Liver (tissue), 9 donors: ENCODE data around the gene FCRL1. TPM values are rescaled to one million over a fixed set of nuclear protein-coding genes. Genes with fewer than 3 reads are reported as not detected.

Experiments used
- DNase-seq: peaks from one replicate; pipeline ENCODE4 v3.0.0-alpha.2; 2017; ENCODE audit warnings: low spot score
- H3K27ac ChIP-seq, 2 donors: one replicate each; pipeline ENCODE4 v1.7.0; 2013; ENCODE audit warnings: inconsistent platforms in 2 of 2, low read length in 2 of 2, control low read depth in 1 of 2, low read depth in 1 of 2, mild to moderate bottlenecking in 1 of 2
- H3K27me3 ChIP-seq, 4 donors: one replicate each; pipeline versions ENCODE4 v1.6.1 to v1.7.0; 2013; ENCODE audit warnings: low read length in 3 of 4, inconsistent platforms in 1 of 4, mild to moderate bottlenecking in 1 of 4, moderate library complexity in 1 of 4; ENCODE audit not compliant: control insufficient read depth in 4 of 4, insufficient read depth in 4 of 4
- H3K36me3 ChIP-seq, 4 donors: one replicate each; pipeline versions ENCODE4 v1.6.1 to v1.7.0; 2013; ENCODE audit warnings: low read length in 3 of 4, mild to moderate bottlenecking in 3 of 4, low read depth in 1 of 4, moderate library complexity in 1 of 4; ENCODE audit not compliant: control insufficient read depth in 4 of 4, insufficient read depth in 3 of 4
- H3K4me1 ChIP-seq, 4 donors: one replicate each; pipeline versions ENCODE4 v1.6.1 to v1.7.0; 2013; ENCODE audit warnings: low read length in 3 of 4, mild to moderate bottlenecking in 3 of 4, moderate library complexity in 1 of 4; ENCODE audit not compliant: control insufficient read depth in 4 of 4, insufficient read depth in 4 of 4
- H3K4me3 ChIP-seq, 3 donors: one replicate each; pipeline versions ENCODE4 v1.6.1 to v1.7.0; 2013; ENCODE audit warnings: low read length in 3 of 3, control low read depth in 1 of 3, low read depth in 1 of 3, mild to moderate bottlenecking in 1 of 3
- H3K9ac ChIP-seq, 2 donors: one replicate each; pipeline ENCODE4 v1.7.0; 2013; ENCODE audit warnings: low read length in 2 of 2, mild to moderate bottlenecking in 2 of 2, moderate library complexity in 2 of 2, control low read depth in 1 of 2, low read depth in 1 of 2
- H3K9me3 ChIP-seq, 4 donors: one replicate each; pipeline versions ENCODE4 v1.6.1 to v1.7.0; 2013; ENCODE audit warnings: low read length in 3 of 4; ENCODE audit not compliant: control insufficient read depth in 4 of 4
- ATF3 ChIP-seq: IDR thresholded peaks from 2 replicates; pipeline ENCODE4 v1.6.1; 2016; ENCODE audit warnings: antibody characterized with exemption
- EGR1 ChIP-seq, 2 donors: IDR thresholded peaks; 2 replicates each; pipeline ENCODE4 v1.6.1; 2016 to 2018; ENCODE audit warnings: antibody characterized with exemption in 2 of 2, low read depth in 2 of 2
- FOXA1 ChIP-seq: IDR thresholded peaks from 2 replicates; pipeline ENCODE4 v1.6.1; 2016; ENCODE audit warnings: antibody characterized with exemption
- FOXA2 ChIP-seq: IDR thresholded peaks from 2 replicates; pipeline ENCODE4 v1.6.1; 2016; ENCODE audit warnings: antibody characterized with exemption
- GABPA ChIP-seq, 2 donors: IDR thresholded peaks in 1 of 2; conservative IDR thresholded peaks in 1 of 2; 2 replicates each; pipeline ENCODE4 v1.6.1; 2016; ENCODE audit warnings: antibody characterized with exemption in 2 of 2, mild to moderate bottlenecking in 1 of 2, moderate library complexity in 1 of 2
- HNF4A ChIP-seq, 2 donors: conservative IDR thresholded peaks; 2 replicates each; pipeline ENCODE4 v1.6.1; 2016; ENCODE audit warnings: antibody characterized with exemption in 2 of 2, mild to moderate bottlenecking in 2 of 2
- HNF4G ChIP-seq: IDR thresholded peaks from 2 replicates; pipeline ENCODE4 v1.6.1; 2016; ENCODE audit warnings: antibody characterized with exemption
- JUND ChIP-seq, 2 donors: IDR thresholded peaks; 2 replicates each; pipeline ENCODE4 v1.6.1; 2016; ENCODE audit warnings: antibody characterized with exemption in 2 of 2
- MAX ChIP-seq: IDR thresholded peaks from 2 replicates; pipeline ENCODE4 v1.6.1; 2016; ENCODE audit warnings: antibody characterized with exemption
- NR2F2 ChIP-seq: IDR thresholded peaks from 2 replicates; pipeline ENCODE4 v1.6.1; 2016; ENCODE audit warnings: antibody characterized with exemption
- RAD21 ChIP-seq, 2 donors: IDR thresholded peaks; 2 replicates each; pipeline ENCODE4 v1.6.1; 2016; ENCODE audit warnings: antibody characterized with exemption in 2 of 2, mild to moderate bottlenecking in 2 of 2
- REST ChIP-seq: IDR thresholded peaks from 2 replicates; pipeline ENCODE4 v1.6.1; 2016; ENCODE audit warnings: antibody characterized with exemption, mild to moderate bottlenecking
- RXRA ChIP-seq, 2 donors: IDR thresholded peaks; 2 replicates each; pipeline ENCODE4 v1.6.1; 2017 to 2018; ENCODE audit warnings: antibody characterized with exemption in 2 of 2, mild to moderate bottlenecking in 1 of 2
- SP1 ChIP-seq: IDR thresholded peaks from 2 replicates; pipeline ENCODE4 v1.6.1; 2018; ENCODE audit warnings: antibody characterized with exemption, mild to moderate bottlenecking
- TAF1 ChIP-seq: conservative IDR thresholded peaks from 2 replicates; pipeline ENCODE4 v1.6.1; 2016; ENCODE audit warnings: antibody characterized with exemption, mild to moderate bottlenecking
- YY1 ChIP-seq: IDR thresholded peaks from 2 replicates; pipeline ENCODE4 v1.6.1; 2016; ENCODE audit warnings: antibody characterized with exemption, mild to moderate bottlenecking
- WGBS: extraction: QIAGEN DNeasy Blood & Tissue Kit; methylation state at CpG from one replicate; pipeline ENCODE4 v1.1.7; 2013; 5-methylcytosine and 5-hydroxymethylcytosine counted together
- polyA plus RNA-seq, 2 donors: library from polyadenylated mRNA; stranded (reverse) in 1 of 2; unstranded in 1 of 2; fragments of 200-250 nt in 1 of 2; fragments of >200 nt in 1 of 2; fragmentation: Nextera tagmentation in 1 of 2; extraction: Ambion mirVana in 1 of 2; gene quantifications; one replicate each; pipeline versions ENCODE4 v1.2.1 to v1.2.3, GENCODE V29; 2013 to 2015
- total RNA-seq, 2 donors: library from RNA; depleted of rRNA; stranded (reverse); fragments of >200 nt; gene quantifications; one replicate each; pipeline ENCODE4 v1.2.3, GENCODE V29; 2014
- TF ChIP-seq, protein P1 (sequence below): fragments of 150-350 bp; IDR thresholded peaks from 2 replicates; pipeline ENCODE4 v1.5.1; 2017; ENCODE audit warnings: improper control_type of control experiment, low read depth, low read length; ENCODE audit not compliant: missing input control
- TF ChIP-seq, protein P2 (sequence below): IDR thresholded peaks from 2 replicates; pipeline ENCODE4 v1.6.1; 2016; ENCODE audit warnings: antibody characterized with exemption
- donor health status: healthy.
- donor health status: healthy.
- donor health status: healthy.
- donor health status: healthy.
- donor health status: healthy.

FCRL1 gene
- total and polyA plus RNA-seq, 4 donors = 0.02 to 0.84 (median 0.49) TPM

GRCh38 chr1:157831968-157832626 is 12.2 kb upstream of the FCRL1 start:
- 34% methylated on average over 4 of the region's 4 CpGs for WGBS
- no peak for DNase-seq
- Histone ChIP-seq H3K4me3 (no peak overlapping the region), H3K4me1 (no peaks in the 10 kb centered on the region), H3K9ac (no peak overlapping the region), H3K9me3 (no peaks in the 10 kb centered on the region), H3K27me3 (no peaks in the 10 kb centered on the region), H3K36me3 (no peaks in the 10 kb centered on the region), H3K27ac (no peak overlapping the region)
- TF ChIP-seq, protein P1, sequence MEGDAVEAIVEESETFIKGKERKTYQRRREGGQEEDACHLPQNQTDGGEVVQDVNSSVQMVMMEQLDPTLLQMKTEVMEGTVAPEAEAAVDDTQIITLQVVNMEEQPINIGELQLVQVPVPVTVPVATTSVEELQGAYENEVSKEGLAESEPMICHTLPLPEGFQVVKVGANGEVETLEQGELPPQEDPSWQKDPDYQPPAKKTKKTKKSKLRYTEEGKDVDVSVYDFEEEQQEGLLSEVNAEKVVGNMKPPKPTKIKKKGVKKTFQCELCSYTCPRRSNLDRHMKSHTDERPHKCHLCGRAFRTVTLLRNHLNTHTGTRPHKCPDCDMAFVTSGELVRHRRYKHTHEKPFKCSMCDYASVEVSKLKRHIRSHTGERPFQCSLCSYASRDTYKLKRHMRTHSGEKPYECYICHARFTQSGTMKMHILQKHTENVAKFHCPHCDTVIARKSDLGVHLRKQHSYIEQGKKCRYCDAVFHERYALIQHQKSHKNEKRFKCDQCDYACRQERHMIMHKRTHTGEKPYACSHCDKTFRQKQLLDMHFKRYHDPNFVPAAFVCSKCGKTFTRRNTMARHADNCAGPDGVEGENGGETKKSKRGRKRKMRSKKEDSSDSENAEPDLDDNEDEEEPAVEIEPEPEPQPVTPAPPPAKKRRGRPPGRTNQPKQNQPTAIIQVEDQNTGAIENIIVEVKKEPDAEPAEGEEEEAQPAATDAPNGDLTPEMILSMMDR = no peak
- TF ChIP-seq JUND (IDR thresholded peaks at IDR 0.05) (no peak), HNF4G (no peak), FOXA2 (no peak), REST (no peak), ATF3 (no peak), RAD21 (IDR thresholded peaks at IDR 0.05) (no peak), MAX (no peak), HNF4A (conservative IDR thresholded peaks at IDR 0.05) (no peak), GABPA (IDR thresholded peaks at IDR 0.05 in 1 of 2, conservative IDR thresholded peaks at IDR 0.05 in 1 of 2) (no peak), YY1 (no peak), NR2F2 (no peak), EGR1 (IDR thresholded peaks at IDR 0.05; ENCODE audit: low read depth in 2 of 2) (no peak), TAF1 (no peak), SP1 (no peak)

GRCh38 chr1:157830887-157831286 is 11.0 kb upstream of the FCRL1 start:
- H3K27ac ChIP-seq = no peak overlapping the region
- no peaks in the 10 kb centered on the region for H3K9me3 ChIP-seq
- no peak for TF ChIP-seq HNF4A (conservative IDR thresholded peaks at IDR 0.05)
- TF ChIP-seq FOXA2 = no peak
- no peak for TF ChIP-seq YY1
- TF ChIP-seq JUND (IDR thresholded peaks at IDR 0.05) = no peak
- TF ChIP-seq, protein P2, sequence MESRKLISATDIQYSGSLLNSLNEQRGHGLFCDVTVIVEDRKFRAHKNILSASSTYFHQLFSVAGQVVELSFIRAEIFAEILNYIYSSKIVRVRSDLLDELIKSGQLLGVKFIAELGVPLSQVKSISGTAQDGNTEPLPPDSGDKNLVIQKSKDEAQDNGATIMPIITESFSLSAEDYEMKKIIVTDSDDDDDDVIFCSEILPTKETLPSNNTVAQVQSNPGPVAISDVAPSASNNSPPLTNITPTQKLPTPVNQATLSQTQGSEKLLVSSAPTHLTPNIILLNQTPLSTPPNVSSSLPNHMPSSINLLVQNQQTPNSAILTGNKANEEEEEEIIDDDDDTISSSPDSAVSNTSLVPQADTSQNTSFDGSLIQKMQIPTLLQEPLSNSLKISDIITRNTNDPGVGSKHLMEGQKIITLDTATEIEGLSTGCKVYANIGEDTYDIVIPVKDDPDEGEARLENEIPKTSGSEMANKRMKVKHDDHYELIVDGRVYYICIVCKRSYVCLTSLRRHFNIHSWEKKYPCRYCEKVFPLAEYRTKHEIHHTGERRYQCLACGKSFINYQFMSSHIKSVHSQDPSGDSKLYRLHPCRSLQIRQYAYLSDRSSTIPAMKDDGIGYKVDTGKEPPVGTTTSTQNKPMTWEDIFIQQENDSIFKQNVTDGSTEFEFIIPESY = no peak
- TF ChIP-seq FOXA1 = no peak
- TF ChIP-seq RAD21 (IDR thresholded peaks at IDR 0.05) = no peak
- TF ChIP-seq MAX = no peak
- no peak for TF ChIP-seq EGR1 (IDR thresholded peaks at IDR 0.05; ENCODE audit: low read depth in 2 of 2)
- TF ChIP-seq GABPA (IDR thresholded peaks at IDR 0.05 in 1 of 2, conservative IDR thresholded peaks at IDR 0.05 in 1 of 2) = no peak
- no peak for TF ChIP-seq RXRA (IDR thresholded peaks at IDR 0.05)
- TF ChIP-seq NR2F2 = no peak
- TF ChIP-seq, protein P1 = no peak
- no peak for TF ChIP-seq HNF4G
- TF ChIP-seq ATF3 = no peak
- no peak for TF ChIP-seq TAF1
- H3K36me3 ChIP-seq = no peaks in the 10 kb centered on the region
- no peaks in the 10 kb centered on the region for H3K4me1 ChIP-seq
- 74% methylated on average over 2 of the region's 2 CpGs for WGBS
- no peak for DNase-seq
- H3K27me3 ChIP-seq = no peaks in the 10 kb centered on the region
- H3K4me3 ChIP-seq = no peak overlapping the region
- no peak overlapping the region for H3K9ac ChIP-seq
